ENCODE results near the gene AGMO.

DNA sequence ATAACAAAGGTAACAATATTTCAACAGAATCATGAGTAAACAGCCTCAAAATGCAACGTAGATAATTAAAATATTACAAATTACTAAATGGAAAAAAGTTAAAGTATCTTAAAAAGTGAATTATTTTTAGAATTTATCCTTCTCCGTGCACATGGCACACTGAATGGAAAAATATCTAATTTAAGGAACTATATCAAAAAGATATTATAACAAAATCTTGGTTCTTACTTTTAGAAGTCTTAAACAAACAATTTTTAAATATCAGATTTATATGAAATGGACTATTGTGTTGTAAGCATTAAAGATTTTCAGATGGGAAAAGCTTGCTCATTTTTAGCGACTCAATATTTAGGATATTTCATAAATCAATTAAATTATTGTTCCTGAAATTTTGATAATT, 72.0 kb downstream of the AGMO start:
- TF ChIP-seq, protein P1, sequence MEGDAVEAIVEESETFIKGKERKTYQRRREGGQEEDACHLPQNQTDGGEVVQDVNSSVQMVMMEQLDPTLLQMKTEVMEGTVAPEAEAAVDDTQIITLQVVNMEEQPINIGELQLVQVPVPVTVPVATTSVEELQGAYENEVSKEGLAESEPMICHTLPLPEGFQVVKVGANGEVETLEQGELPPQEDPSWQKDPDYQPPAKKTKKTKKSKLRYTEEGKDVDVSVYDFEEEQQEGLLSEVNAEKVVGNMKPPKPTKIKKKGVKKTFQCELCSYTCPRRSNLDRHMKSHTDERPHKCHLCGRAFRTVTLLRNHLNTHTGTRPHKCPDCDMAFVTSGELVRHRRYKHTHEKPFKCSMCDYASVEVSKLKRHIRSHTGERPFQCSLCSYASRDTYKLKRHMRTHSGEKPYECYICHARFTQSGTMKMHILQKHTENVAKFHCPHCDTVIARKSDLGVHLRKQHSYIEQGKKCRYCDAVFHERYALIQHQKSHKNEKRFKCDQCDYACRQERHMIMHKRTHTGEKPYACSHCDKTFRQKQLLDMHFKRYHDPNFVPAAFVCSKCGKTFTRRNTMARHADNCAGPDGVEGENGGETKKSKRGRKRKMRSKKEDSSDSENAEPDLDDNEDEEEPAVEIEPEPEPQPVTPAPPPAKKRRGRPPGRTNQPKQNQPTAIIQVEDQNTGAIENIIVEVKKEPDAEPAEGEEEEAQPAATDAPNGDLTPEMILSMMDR (IDR thresholded peaks at IDR 0.05; ENCODE audit: low read depth, low read length) = no peak
- TF ChIP-seq POLR2A (IDR thresholded peaks at IDR 0.05; ENCODE audit: extremely low read depth, insufficient read length) = no peak
